ENCODE results near the gene C16orf89.
A peak's percentile ranks its signal among the peaks of the same experiment; 100 is the strongest.
"Not testable (repeated sequence)": the region's sequence is repeated elsewhere in the genome, so short reads cannot be mapped to it uniquely, and the experiment has no call there.

Gene C16orf89

GRCh38 chr16:5084099-5084731, 18.5 kb upstream of the C16orf89 start:
- not testable (repeated sequence) for DNase-seq (ENCODE audit: low spot score)

GRCh38 chr16:5083646-5084045, 17.9 kb upstream of the C16orf89 start:
- DNase-seq (ENCODE audit: low spot score): not testable (repeated sequence)

- DNase-seq (ENCODE audit: low spot score): not testable (repeated sequence)
These were observed 15.2 kb upstream of the C16orf89 start for GRCh38 chr16:5080996-5081395.

GRCh38 chr16:5080461-5080860, 14.7 kb upstream of the C16orf89 start:
- not testable (repeated sequence) for DNase-seq (ENCODE audit: low spot score)

- no peak for DNase-seq (ENCODE audit: low spot score)
These were observed 12.9 kb upstream of the C16orf89 start for GRCh38 chr16:5078626-5079025.

GRCh38 chr16:5077304-5077703, 11.5 kb upstream of the C16orf89 start:
- DNase-seq (ENCODE audit: low spot score): no peak

GRCh38 chr16:5075637-5076036, 9.9 kb upstream of the C16orf89 start:
- no peak for DNase-seq (ENCODE audit: low spot score)

GRCh38 chr16:5073771-5074170, 8.0 kb upstream of the C16orf89 start:
- DNase-seq (ENCODE audit: low spot score): not testable (repeated sequence)

- DNase-seq (ENCODE audit: low spot score): peak; percentile 70
These were observed 7.5 kb upstream of the C16orf89 start for GRCh38 chr16:5073279-5073629.

- DNase-seq (ENCODE audit: low spot score): no peak
These were observed 6.8 kb upstream of the C16orf89 start for GRCh38 chr16:5072334-5073278.

GRCh38 chr16:5071681-5072333, 6.1 kb upstream of the C16orf89 start, which contains the start of gene ALG1:
TSS of gene ALG1 (plus strand) at chr16:5071843. CDS start at chr16:5071850, 7 bp downstream.
- peak; percentile 90 for DNase-seq (ENCODE audit: low spot score)

GRCh38 chr16:5071341-5071680, 5.6 kb upstream of the C16orf89 start:
- DNase-seq (ENCODE audit: low spot score): no peak

- DNase-seq (ENCODE audit: low spot score): no peak
These were observed 4.9 kb upstream of the C16orf89 start for GRCh38 chr16:5070431-5071186.

GRCh38 chr16:5069854-5070253, 4.1 kb upstream of the C16orf89 start:
- DNase-seq (ENCODE audit: low spot score): no peak

GRCh38 chr16:5069048-5069447, 3.3 kb upstream of the C16orf89 start:
- DNase-seq (ENCODE audit: low spot score): no peak

GRCh38 chr16:5066511-5066910, 755 bp upstream of the C16orf89 start:
- DNase-seq (ENCODE audit: low spot score): no peak

- DNase-seq (ENCODE audit: low spot score): no peak
These were observed 430 bp downstream of the C16orf89 start for GRCh38 chr16:5065326-5065725.

GRCh38 chr16:5064915-5065314, 841 bp downstream of the C16orf89 start:
- no peak for DNase-seq (ENCODE audit: low spot score)

GRCh38 chr16:5062790-5063765, 2.7 kb downstream of the C16orf89 start:
- DNase-seq (ENCODE audit: low spot score): no peak

- DNase-seq (ENCODE audit: low spot score): no peak
These were observed 3.7 kb downstream of the C16orf89 start for GRCh38 chr16:5062051-5062450.
